ENCODE measurements around the gene SNX30.
A peak's percentile ranks its signal among the peaks of the same experiment; 100 is the strongest.

Gene SNX30

DNA sequence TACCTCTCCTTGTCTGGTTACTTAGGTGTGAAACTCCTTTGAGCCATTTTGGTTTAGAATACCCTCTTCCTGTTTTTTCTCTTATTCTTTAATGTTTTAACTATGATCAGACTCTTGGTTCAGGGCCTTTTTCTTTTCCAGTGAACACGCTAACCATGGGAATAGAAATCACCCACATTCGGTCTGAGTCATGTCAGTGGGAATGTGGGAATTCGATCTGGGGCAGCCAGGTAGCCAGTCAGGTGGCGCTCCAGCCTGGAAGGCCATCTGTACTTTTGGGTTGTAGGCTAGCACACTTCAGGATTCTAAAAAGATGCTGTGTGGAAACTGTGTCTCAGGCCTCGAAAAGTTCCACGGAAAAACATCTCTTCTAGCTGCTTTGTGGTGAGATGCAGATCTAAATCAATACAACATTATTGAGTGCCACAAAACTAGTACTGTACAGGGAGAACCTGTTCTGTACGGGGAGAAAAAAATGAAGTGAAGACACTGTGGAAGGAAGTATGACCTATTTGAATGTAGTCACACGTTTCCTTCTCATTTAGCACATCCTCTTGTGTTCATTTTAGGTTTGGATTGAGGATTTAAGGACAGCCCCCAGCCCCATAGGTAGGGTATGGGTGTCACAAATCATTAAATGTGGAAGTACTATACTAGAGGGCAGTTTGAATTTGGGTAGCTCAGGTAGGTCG, 36.4 kb downstream of the SNX30 start:
- in situ Hi-C loops (cut with HindIII; ENCODE audit: low sequenced_read_pairs): no loop called here
- TF ChIP-seq, protein P1, sequence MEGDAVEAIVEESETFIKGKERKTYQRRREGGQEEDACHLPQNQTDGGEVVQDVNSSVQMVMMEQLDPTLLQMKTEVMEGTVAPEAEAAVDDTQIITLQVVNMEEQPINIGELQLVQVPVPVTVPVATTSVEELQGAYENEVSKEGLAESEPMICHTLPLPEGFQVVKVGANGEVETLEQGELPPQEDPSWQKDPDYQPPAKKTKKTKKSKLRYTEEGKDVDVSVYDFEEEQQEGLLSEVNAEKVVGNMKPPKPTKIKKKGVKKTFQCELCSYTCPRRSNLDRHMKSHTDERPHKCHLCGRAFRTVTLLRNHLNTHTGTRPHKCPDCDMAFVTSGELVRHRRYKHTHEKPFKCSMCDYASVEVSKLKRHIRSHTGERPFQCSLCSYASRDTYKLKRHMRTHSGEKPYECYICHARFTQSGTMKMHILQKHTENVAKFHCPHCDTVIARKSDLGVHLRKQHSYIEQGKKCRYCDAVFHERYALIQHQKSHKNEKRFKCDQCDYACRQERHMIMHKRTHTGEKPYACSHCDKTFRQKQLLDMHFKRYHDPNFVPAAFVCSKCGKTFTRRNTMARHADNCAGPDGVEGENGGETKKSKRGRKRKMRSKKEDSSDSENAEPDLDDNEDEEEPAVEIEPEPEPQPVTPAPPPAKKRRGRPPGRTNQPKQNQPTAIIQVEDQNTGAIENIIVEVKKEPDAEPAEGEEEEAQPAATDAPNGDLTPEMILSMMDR (IDR thresholded peaks at IDR 0.05; ENCODE audit: low read depth, low read length): no peak
- DNase-seq (ENCODE audit: low read depth, low spot score): no peak
- H3K4me3 ChIP-seq (ENCODE audit: low read depth, low read length): no peak overlapping the region

DNA sequence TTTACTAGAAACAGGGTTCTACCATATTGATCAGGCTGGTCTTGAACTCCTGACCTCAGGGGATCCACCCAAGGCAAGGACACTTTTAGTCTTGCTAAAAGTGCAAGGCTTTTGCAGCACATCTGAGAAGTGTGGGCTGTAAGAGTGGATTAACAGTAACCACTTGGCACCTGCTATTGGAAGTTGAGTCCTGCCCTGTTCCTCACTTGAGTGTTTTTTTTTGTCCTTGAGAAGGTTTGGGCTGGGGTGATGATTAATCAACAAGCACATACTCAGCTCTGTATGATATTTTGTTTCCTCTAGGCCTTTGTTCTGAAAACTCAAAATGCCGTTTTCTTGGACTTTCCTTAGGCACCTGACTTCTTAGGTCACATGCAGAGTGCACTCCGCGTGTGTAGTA, 37.4 kb downstream of the SNX30 start:
- in situ Hi-C loops (cut with HindIII; ENCODE audit: low sequenced_read_pairs): no loop called here
- DNase-seq (ENCODE audit: low read depth, low spot score): no peak
- TF ChIP-seq, protein P1 (IDR thresholded peaks at IDR 0.05; ENCODE audit: low read depth, low read length): no peak
- H3K4me3 ChIP-seq (ENCODE audit: low read depth, low read length): no peak overlapping the region

DNA sequence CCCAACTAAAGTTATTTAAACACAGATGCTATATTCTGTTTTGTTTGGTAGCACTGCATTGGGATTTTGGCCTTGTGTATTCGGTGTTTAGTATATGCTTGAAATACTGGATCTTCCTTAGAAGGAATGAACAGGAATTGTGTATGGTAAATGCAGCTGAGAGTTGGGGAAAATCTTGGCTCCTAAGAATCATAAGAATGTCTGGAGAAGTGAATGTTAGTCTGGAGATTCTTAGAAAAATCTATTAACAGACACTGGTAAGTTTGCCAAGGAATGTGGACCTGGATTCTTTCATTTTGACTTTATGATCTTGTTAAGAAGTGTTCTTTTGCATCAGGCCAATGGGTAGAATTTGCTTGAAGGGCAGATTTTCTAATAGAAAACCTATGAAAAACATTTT, 38.9 kb downstream of the SNX30 start:
- peak; percentile 31 for DNase-seq (ENCODE audit: low read depth, low spot score)
- no peak overlapping the region for H3K4me3 ChIP-seq (ENCODE audit: low read depth, low read length)
- TF ChIP-seq, protein P1 (IDR thresholded peaks at IDR 0.05; ENCODE audit: low read depth, low read length): no peak
- in situ Hi-C loops (cut with HindIII; ENCODE audit: low sequenced_read_pairs): no loop called here

DNA sequence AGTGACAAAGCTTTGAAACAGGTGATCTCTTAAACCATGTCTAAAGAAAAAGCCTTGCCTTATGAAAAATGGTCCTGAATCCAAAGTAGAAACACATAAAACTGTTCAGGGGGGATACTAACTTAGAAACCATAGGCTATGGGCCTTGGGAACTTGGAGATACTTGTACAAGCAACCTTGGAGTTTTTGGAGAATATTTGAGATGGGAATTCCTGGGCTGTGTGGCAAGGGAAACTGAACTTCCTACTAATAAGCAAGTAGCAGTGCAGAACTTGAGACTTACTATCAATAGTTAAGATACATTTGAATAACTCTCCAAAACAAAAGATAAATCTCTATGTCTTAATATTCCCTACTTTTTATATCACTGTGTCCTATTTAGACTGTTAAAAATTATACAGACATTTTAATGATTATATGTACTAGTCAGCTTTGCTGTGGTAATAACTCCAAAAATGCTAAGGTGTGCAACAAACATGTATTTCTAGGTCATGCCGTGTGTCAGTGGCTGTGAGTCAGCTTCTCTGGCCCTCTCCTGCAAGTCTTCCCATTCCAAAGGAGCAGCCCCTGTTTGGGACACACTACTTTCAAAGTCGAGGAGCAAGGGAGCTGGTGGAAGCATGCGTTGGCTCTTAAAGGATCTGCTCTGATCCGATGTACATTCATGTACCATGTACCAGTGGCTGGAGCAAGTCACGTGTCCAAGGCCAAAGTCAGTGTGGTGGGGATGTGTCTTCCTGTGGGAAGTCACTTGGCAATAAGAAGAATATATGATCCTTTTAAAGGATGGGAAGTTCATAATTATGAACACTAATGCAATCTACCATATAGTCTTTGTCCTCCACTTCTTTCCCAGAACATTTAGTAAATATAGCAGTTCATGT, 39.6 kb downstream of the SNX30 start:
- TF ChIP-seq, protein P1 (IDR thresholded peaks at IDR 0.05; ENCODE audit: low read depth, low read length): no peak
- in situ Hi-C loops (cut with HindIII; ENCODE audit: low sequenced_read_pairs): no loop called here
- H3K4me3 ChIP-seq (ENCODE audit: low read depth, low read length): no peak overlapping the region
- DNase-seq (ENCODE audit: low read depth, low spot score): no peak

DNA sequence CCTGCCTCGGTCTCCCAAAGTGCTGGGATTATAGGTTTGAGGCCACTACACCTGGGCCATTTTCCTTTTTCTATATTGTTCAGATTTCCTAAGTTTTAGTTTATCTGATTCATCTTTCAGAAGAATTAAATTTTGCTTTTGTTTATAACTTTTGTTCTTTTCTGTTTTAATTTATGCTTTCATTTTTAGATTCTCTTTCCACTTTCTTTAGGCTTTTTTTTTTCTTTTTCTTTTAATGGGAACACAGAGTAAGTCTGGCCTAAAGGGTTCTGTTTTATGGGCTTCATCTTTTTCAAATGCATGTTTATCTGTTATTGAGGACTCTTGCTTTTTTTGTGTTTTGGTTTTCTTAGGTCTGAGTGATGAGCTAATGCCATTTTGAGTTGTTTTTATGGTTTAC, 42.1 kb downstream of the SNX30 start:
- in situ Hi-C loops (cut with HindIII; ENCODE audit: low sequenced_read_pairs): no loop called here
- TF ChIP-seq, protein P1 (IDR thresholded peaks at IDR 0.05; ENCODE audit: low read depth, low read length): no peak
- DNase-seq (ENCODE audit: low read depth, low spot score): no peak
- no peak overlapping the region for H3K4me3 ChIP-seq (ENCODE audit: low read depth, low read length)

DNA sequence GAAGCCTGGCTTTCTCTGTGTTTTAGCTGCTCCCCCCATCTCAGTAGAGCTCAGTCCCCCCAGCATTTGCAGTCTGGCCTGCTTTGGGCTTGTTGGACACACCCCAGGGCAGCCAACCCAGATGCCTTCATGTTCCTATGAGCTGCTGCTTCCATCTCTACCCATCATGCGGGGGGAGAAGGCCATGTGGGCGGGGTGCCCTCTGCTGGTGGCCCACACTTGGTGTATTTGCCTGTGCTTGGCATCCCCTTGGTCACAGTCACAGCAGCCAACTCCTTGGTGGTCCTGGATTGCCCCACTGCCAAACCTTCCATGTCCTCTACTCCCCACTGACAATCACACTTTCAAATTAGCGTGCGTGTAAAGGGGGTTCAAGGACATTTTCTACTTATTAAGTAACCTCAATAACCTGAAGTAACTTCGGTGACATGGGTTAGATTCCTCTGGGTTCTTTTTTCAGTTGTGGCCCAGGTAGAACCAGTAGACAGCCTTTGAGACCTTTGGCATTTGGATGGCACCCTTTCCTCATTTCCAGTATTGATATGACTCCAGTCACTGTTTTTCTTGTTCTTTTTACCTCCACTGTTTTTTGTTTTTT, 42.8 kb downstream of the SNX30 start:
- in situ Hi-C loops (cut with HindIII; ENCODE audit: low sequenced_read_pairs): no loop called here
- DNase-seq (ENCODE audit: low read depth, low spot score): peak; percentile 47
- H3K4me3 ChIP-seq (ENCODE audit: low read depth, low read length): no peak overlapping the region
- TF ChIP-seq, protein P1 (IDR thresholded peaks at IDR 0.05; ENCODE audit: low read depth, low read length): peak; percentile 73
